GM12878 (cell line): Measurements from ENCODE around the gene ALKBH2. TPM values are rescaled to one million over a fixed set of nuclear protein-coding genes. Genes with fewer than 3 reads are reported as not detected.

Experiments
- ATAC-seq: fragments of 200-7000 bp; cut with Tn5 transposase; 3 replicates; pipeline ENCODE4 v1.9.1; 2020; ENCODE audit warnings: mild to moderate bottlenecking, moderate library complexity
- BruUV-seq: library from RNA; stranded (reverse); fragments of 400-500 nt; replicated peaks from 2 replicates; lab custom pipeline; 2021; lab: Mats Ljungman, UMichigan
- CTCF ChIA-PET: fragments of 300-600 bp; sonication (Branson Sonifier 250); formaldehyde crosslinking; extraction: SDS; loops from one replicate; lab custom pipeline; 2021; ENCODE audit warnings: inconsistent platforms; lab: Yijun Ruan, JAX
- POLR2A ChIA-PET: fragments of 350-600 bp; formaldehyde crosslinking; extraction: SDS; loops from one replicate; lab custom pipeline; 2021; ENCODE audit warnings: inconsistent platforms; lab: Charles Lee
- RAD21 ChIA-PET: fragments of 300-600 bp; sonication (Branson Sonifier 250); formaldehyde crosslinking; loops from one replicate; lab custom pipeline; 2023; ENCODE audit warnings: antibody characterized with exemption; ENCODE audit not compliant: unreplicated experiment; lab: Charles Lee
- SMC1A ChIA-PET: fragments of 300-600 bp; sonication (Branson Sonifier 250); formaldehyde crosslinking; loops from one replicate; lab custom pipeline; 2023; ENCODE audit not compliant: unreplicated experiment, uncharacterized antibody; lab: Charles Lee
- DNase-seq: peaks from one replicate; pipeline ENCODE4 v3.0.0-alpha.2; 2011; ENCODE audit warnings: low read depth, low spot score
- FAIRE-seq: peaks from 3 replicates; lab custom pipeline; 2011; peaks lifted over from hg19 to GRCh38; lab: Jason Lieb, UNC
- H2AFZ ChIP-seq: 2 replicates; pipeline ENCODE4 v1.6.0; 2011; ENCODE audit warnings: low read depth, low read length, control low read depth; ENCODE audit not compliant: control insufficient read depth
- H3K27ac ChIP-seq: 2 replicates; pipeline ENCODE4 v1.5.1; 2011; ENCODE audit warnings: control low read depth; ENCODE audit not compliant: control insufficient read depth, insufficient read depth
- H3K27me3 ChIP-seq, 2 experiments: replicated peaks in 1 of 2; 2 replicates each; pipeline versions ENCODE4 v1.6.0 to v1.6.1; 2011; ENCODE audit warnings: low read length in 1 of 2; ENCODE audit not compliant: control insufficient read depth in 2 of 2, insufficient read depth in 2 of 2
- H3K36me3 ChIP-seq, 2 experiments: 2 replicates each; pipeline ENCODE4 v1.5.1; 2011; ENCODE audit warnings: low read length in 1 of 2; ENCODE audit not compliant: control insufficient read depth in 2 of 2, insufficient read depth in 2 of 2
- H3K4me1 ChIP-seq: 2 replicates; pipeline ENCODE4 v1.6.1; 2011; ENCODE audit warnings: mild to moderate bottlenecking, low read length, moderate library complexity, mixed read lengths; ENCODE audit not compliant: control insufficient read depth, insufficient read depth
- H3K4me2 ChIP-seq: 2 replicates; pipeline ENCODE4 v1.6.0; 2011; ENCODE audit warnings: control low read depth; ENCODE audit not compliant: control insufficient read depth, insufficient read depth
- H3K4me3 ChIP-seq: fragments of 200-600 bp; sonication (generic); 2 replicates; pipeline ENCODE4 v1.5.1; 2016
- H3K79me2 ChIP-seq: 2 replicates; pipeline ENCODE4 v1.6.0; 2011; ENCODE audit warnings: low read length; ENCODE audit not compliant: control insufficient read depth, insufficient read depth
- H3K9ac ChIP-seq: 2 replicates; pipeline ENCODE4 v1.8.0; 2011; ENCODE audit warnings: low read length, control low read depth, mixed read lengths; ENCODE audit not compliant: control insufficient read depth, insufficient read depth
- H3K9me3 ChIP-seq: replicated peaks from 3 replicates; pipeline ENCODE4 v1.5.1; 2011; ENCODE audit warnings: mild to moderate bottlenecking, low read length; ENCODE audit not compliant: control insufficient read depth, insufficient read depth
- H4K20me1 ChIP-seq: 2 replicates; pipeline ENCODE4 v1.6.0; 2011; ENCODE audit not compliant: control insufficient read depth, insufficient read depth
- CBX5 ChIP-seq: sonication (generic); IDR thresholded peaks from 2 replicates; pipeline ENCODE4 v1.6.1; 2016; ENCODE audit warnings: low read depth, moderate library complexity, mild to moderate bottlenecking, inconsistent platforms
- CHD4 ChIP-seq: fragments of 200-600 bp; sonication (generic); IDR thresholded peaks from 2 replicates; pipeline ENCODE4 v1.6.1; 2016; ENCODE audit warnings: mild to moderate bottlenecking
- IRF3 ChIP-seq: fragments of 450-650 bp; IDR thresholded peaks from 2 replicates; pipeline ENCODE4 v1.6.1; 2014; ENCODE audit warnings: mild to moderate bottlenecking
- PAX8 ChIP-seq: fragments of 450-650 bp; IDR thresholded peaks from 2 replicates; pipeline ENCODE4 v1.6.1; 2017; ENCODE audit warnings: mild to moderate bottlenecking, moderate library complexity
- PRDM15 ChIP-seq: fragments of 450-650 bp; formaldehyde crosslinking; IDR thresholded peaks from 2 replicates; pipeline ENCODE4 v1.4.0; 2020; ENCODE audit warnings: mild to moderate bottlenecking, moderate library complexity
- RAD21 ChIP-seq: IDR thresholded peaks from 2 replicates; pipeline ENCODE4 v1.6.1; 2011; ENCODE audit warnings: mild to moderate bottlenecking, low read depth, low read length, moderate library complexity; ENCODE audit not compliant: insufficient read depth
- YBX1 ChIP-seq: fragments of 450-650 bp; IDR thresholded peaks from 2 replicates; pipeline ENCODE4 v1.6.1; 2016; ENCODE audit warnings: antibody characterized with exemption
- WGBS: methylation state at CpG from one replicate; pipeline ENCODE4 v1.1.6; 2016; ENCODE audit warnings: low lambda C conversion rate; ENCODE audit not compliant: insufficient replicate concordance, insufficient coverage; ENCODE audit errors: missing lambda C conversion rate; 5-methylcytosine and 5-hydroxymethylcytosine counted together
- in situ Hi-C: fragments of 300-500 bp; cut with MboI; formaldehyde crosslinking; loops from 9 replicates; pipeline ENCODE4 v1.14.3; 2018; ENCODE audit warnings: mixed read lengths
- intact Hi-C: fragments of 100-400 bp; cut with micrococcal nuclease; formaldehyde crosslinking; loops from one replicate; pipeline ENCODE4 v1.14.2; 2022; ENCODE audit not compliant: unreplicated experiment
- polyA plus RNA-seq, 11 experiments: library from polyadenylated mRNA; depleted of rRNA in 4 of 11; unstranded in 6 of 11; stranded (reverse) in 5 of 11; fragments of >200 nt; fragmentation: Nextera tagmentation in 4 of 11; fragmentation: Illumina TruSeq in 1 of 11; extraction: Ambion mirVana in 4 of 11; extraction: Trizol in 1 of 11; gene quantifications; 1 replicate in 1 of 11; 2 replicates in 10 of 11; pipeline versions ENCODE4 v1.2.1 to v1.2.3, GENCODE V29; 2011 to 2016; ENCODE audit warnings: inconsistent platforms in 2 of 11, missing spikeins in 2 of 11, low read depth in 1 of 11
- total RNA-seq, 4 experiments: library from RNA; depleted of rRNA in 3 of 4; stranded (reverse); fragments of >200 nt in 3 of 4; fragmentation: Illumina TruSeq in 1 of 4; extraction: Trizol in 1 of 4; gene quantifications; 2 replicates each; pipeline versions ENCODE4 v1.2.1 to v1.2.3, GENCODE V29; 2013 to 2021

ALKBH2 gene
- total and polyA plus RNA-seq, 10 of the 15 experiments (the other 5 are each of a cell fraction or from before 2014, with no cell fraction given), result 5.6 to 40.3 (median 31.2) TPM

- no peak overlapping the region for H3K27ac ChIP-seq
- no peaks in the 10 kb centered on the region for H3K27me3 ChIP-seq
- POLR2A ChIA-PET, result no interaction called here
- no peak overlapping the region for H3K4me2 ChIP-seq
- H3K4me1 ChIP-seq, result no peaks in the 10 kb centered on the region
- no TSS peak for BruUV-seq
- no peak overlapping the region for H3K4me3 ChIP-seq
- no peaks in the 10 kb centered on the region for H3K9me3 ChIP-seq
- CTCF ChIA-PET, result no interaction called here
- FAIRE-seq (no peak), ATAC-seq (no peak), DNase-seq (no peak)
- intact Hi-C loops, result loop anchor here (10.0 kb wide), 1 partner anchor 248 kb away; no protein-coding TSS in a partner anchor
- no peaks in the 10 kb centered on the region for H4K20me1 ChIP-seq
- no peak for TF ChIP-seq CBX5
- no peak for TF ChIP-seq RAD21
- no peak for TF ChIP-seq CHD4
- TF ChIP-seq IRF3, result no peak
- TF ChIP-seq PRDM15 (CRISPR knock-in tag), result no peak
- TF ChIP-seq PAX8, result no peak
- TF ChIP-seq YBX1, result no peak
- SMC1A ChIA-PET, result no interaction called here
- H2AFZ ChIP-seq, result no peak overlapping the region
- in situ Hi-C loops, result no loop called here
- no peaks in the 10 kb centered on the region for H3K36me3 ChIP-seq
- no peaks in the 10 kb centered on the region for H3K79me2 ChIP-seq
- WGBS, result 64% methylated on average over 2 of the region's 2 CpGs
- RAD21 ChIA-PET, result no interaction called here
- H3K9ac ChIP-seq, result no peak overlapping the region
These were observed 43.8 kb upstream of the ALKBH2 start for GRCh38 chr12:109137055-109137454.
